ENCODE data around the gene SCYGR5.
A peak's percentile ranks its signal among the peaks of the same experiment; 100 is the strongest.

Gene SCYGR5

DNA sequence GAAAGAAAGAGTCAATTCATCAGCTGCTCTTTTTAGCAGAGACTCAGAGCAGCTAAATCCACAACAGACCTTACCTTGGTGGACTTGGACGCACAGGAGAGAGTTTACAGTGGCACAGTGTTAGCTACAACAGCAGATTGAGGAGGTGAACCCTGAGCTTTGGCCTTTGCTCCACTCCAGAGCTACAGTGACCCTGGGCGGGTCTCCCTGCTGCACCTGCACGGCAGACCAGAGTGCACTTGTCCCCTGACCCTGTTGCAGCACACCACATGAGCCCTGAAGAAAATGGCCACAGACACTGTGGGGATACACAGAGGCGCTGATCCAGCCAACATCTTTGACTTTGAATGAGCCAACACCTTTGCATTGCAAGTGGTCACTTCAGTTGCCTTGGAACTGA is 40.3 kb downstream of the SCYGR5 start:
- H3K4me3 ChIP-seq (ENCODE audit: low read depth in 1 of 2, low read length in 2 of 2) = peak overlapping the region in 1 of 2 donors; percentile 44
- peaks cover 23 to 28% of the 10 kb centered on the region in 2 donors for H3K4me1 ChIP-seq (ENCODE audit: control insufficient read depth in 1 of 2, insufficient read depth in 2 of 2, low read length in 2 of 2)
- H3K36me3 ChIP-seq (ENCODE audit: control insufficient read depth in 1 of 2, insufficient read depth in 2 of 2, low read length in 2 of 2) = no peaks in the 10 kb centered on the region
- no peak overlapping the region for H3K27ac ChIP-seq (ENCODE audit: low read depth, low read length)
- H3K9ac ChIP-seq (ENCODE audit: low read depth in 1 of 2, low read length in 2 of 2) = peak overlapping the region in 1 of 2 donors; percentile 32
- H3K9me3 ChIP-seq (ENCODE audit: control insufficient read depth in 1 of 2, low read length in 2 of 2) = no peaks in the 10 kb centered on the region
- no peaks in the 10 kb centered on the region for H3K27me3 ChIP-seq (ENCODE audit: control insufficient read depth in 1 of 2, insufficient read depth in 2 of 2, low read length in 2 of 2)

DNA sequence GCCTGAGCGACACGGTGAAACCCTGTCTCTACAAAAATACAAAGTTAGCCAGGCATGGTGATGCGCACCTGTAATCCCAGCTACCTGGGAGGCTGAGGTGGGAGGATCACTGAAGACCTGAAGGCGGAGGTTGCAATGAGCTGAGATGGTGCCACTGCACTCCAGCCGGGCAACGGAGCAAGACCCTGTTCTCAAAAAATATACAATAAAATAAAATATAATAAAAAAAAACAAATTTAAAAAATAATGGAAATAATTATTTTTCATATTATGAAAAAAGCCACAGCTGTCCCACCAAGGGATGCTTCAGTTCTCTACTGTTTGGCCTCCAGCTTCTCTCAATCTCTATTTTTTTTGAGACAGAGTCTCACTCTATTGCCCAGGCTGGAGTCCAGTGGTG is 40.8 kb downstream of the SCYGR5 start:
- Histone ChIP-seq H3K9me3 (ENCODE audit: control insufficient read depth in 1 of 2, low read length in 2 of 2) (no peaks in the 10 kb centered on the region), H3K27ac (ENCODE audit: low read depth, low read length) (no peak overlapping the region), H3K4me1 (ENCODE audit: control insufficient read depth in 1 of 2, insufficient read depth in 2 of 2, low read length in 2 of 2) (peaks cover 23 to 24% of the 10 kb centered on the region in 2 donors), H3K27me3 (ENCODE audit: control insufficient read depth in 1 of 2, insufficient read depth in 2 of 2, low read length in 2 of 2) (no peaks in the 10 kb centered on the region), H3K9ac (ENCODE audit: low read depth in 1 of 2, low read length in 2 of 2) (no peak overlapping the region), H3K4me3 (ENCODE audit: low read depth in 1 of 2, low read length in 2 of 2) (no peak overlapping the region), H3K36me3 (ENCODE audit: control insufficient read depth in 1 of 2, insufficient read depth in 2 of 2, low read length in 2 of 2) (no peaks in the 10 kb centered on the region)

DNA sequence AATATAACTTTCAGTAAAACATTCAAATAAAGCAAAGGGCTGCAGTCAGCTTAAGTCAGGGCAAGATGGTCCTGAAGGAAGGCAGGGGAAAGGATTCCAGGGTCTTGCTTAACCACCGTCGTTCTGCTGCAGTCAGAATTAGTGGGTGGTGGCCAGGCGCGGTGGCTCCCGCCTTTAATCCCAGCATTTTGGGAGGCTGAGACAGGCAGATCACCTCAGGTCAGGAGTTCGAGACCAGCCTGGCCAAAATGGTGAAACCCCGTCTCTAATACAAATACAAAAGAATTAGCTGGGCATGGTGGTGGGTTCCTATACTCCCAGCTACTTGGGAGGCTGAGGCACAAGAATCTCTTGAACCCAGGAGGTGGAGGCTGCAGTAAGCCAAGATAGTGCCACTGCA is 44.4 kb downstream of the SCYGR5 start:
- H3K4me1 ChIP-seq (ENCODE audit: control insufficient read depth in 1 of 2, insufficient read depth in 2 of 2, low read length in 2 of 2) = peaks cover 11 to 22% of the 10 kb centered on the region in 2 donors
- no peak overlapping the region for H3K4me3 ChIP-seq (ENCODE audit: low read depth in 1 of 2, low read length in 2 of 2)
- no peak overlapping the region for H3K27ac ChIP-seq (ENCODE audit: low read depth, low read length)

DNA sequence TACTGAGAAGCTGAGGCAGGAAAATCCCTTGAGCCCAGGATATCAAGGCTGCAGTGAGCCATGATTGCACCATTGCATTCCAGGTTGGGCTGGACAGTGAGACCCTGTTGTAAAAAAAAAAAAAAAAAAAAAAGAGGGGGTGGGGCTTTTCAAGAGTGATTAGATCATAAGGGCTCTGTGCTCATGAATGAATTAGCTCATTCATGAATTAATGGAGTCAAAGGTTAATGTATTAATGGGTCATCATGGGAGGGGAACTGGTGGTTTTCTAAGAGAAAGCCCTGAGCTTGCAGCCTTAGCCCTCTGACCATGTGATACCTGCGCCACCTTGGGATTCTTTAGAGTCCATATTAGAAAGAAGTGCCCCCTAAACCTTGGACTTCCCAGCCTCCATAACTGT is 46.7 kb downstream of the SCYGR5 start:
- no peak overlapping the region for H3K9ac ChIP-seq (ENCODE audit: low read depth in 1 of 2, low read length in 2 of 2)
- no peaks in the 10 kb centered on the region for H3K9me3 ChIP-seq (ENCODE audit: control insufficient read depth in 1 of 2, low read length in 2 of 2)
- H3K4me3 ChIP-seq (ENCODE audit: low read depth in 1 of 2, low read length in 2 of 2) = no peak overlapping the region
- peaks cover 0 to 8% of the 10 kb centered on the region in 2 donors for H3K4me1 ChIP-seq (ENCODE audit: control insufficient read depth in 1 of 2, insufficient read depth in 2 of 2, low read length in 2 of 2)
- H3K27me3 ChIP-seq (ENCODE audit: control insufficient read depth in 1 of 2, insufficient read depth in 2 of 2, low read length in 2 of 2) = no peaks in the 10 kb centered on the region
- no peaks in the 10 kb centered on the region for H3K36me3 ChIP-seq (ENCODE audit: control insufficient read depth in 1 of 2, insufficient read depth in 2 of 2, low read length in 2 of 2)
- no peak overlapping the region for H3K27ac ChIP-seq (ENCODE audit: low read depth, low read length)

More for the DNA sequence above, 44.4 kb downstream of the SCYGR5 start:
- Histone ChIP-seq H3K36me3 (ENCODE audit: control insufficient read depth in 1 of 2, insufficient read depth in 2 of 2, low read length in 2 of 2) (no peaks in the 10 kb centered on the region), H3K27me3 (ENCODE audit: control insufficient read depth in 1 of 2, insufficient read depth in 2 of 2, low read length in 2 of 2) (no peaks in the 10 kb centered on the region), H3K9me3 (ENCODE audit: control insufficient read depth in 1 of 2, low read length in 2 of 2) (no peaks in the 10 kb centered on the region), H3K9ac (ENCODE audit: low read depth in 1 of 2, low read length in 2 of 2) (no peak overlapping the region)

DNA sequence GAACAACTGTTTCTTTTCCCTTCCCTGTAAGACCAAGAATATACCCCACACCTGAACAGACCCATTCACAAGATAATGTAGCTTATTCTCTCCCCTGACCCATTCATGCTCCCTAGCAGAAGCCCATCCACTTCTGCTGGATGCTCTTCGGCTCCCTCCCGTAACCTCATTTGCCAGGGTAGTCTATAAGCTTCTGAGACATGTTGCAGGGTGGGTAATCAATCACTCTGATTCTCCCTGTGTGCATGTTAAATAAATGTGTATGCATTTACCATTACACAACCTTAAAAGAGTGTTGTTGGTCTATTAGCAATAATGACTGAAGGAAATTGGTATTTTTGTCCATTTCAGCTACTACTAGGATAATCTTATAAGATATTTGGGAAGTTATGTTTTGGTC is 49.9 kb downstream of the SCYGR5 start:
- no peaks in the 10 kb centered on the region for H3K9me3 ChIP-seq (ENCODE audit: control insufficient read depth in 1 of 2, low read length in 2 of 2)
- H3K27me3 ChIP-seq (ENCODE audit: control insufficient read depth in 1 of 2, insufficient read depth in 2 of 2, low read length in 2 of 2) = no peaks in the 10 kb centered on the region
- no peaks in the 10 kb centered on the region for H3K36me3 ChIP-seq (ENCODE audit: control insufficient read depth in 1 of 2, insufficient read depth in 2 of 2, low read length in 2 of 2)
- peak overlapping the region; percentile 0 to 72 for H3K4me3 ChIP-seq (ENCODE audit: low read depth in 1 of 2, low read length in 2 of 2)
- peaks cover 0 to 8% of the 10 kb centered on the region in 2 donors for H3K4me1 ChIP-seq (ENCODE audit: control insufficient read depth in 1 of 2, insufficient read depth in 2 of 2, low read length in 2 of 2)
- no peak overlapping the region for H3K27ac ChIP-seq (ENCODE audit: low read depth, low read length)
- no peak overlapping the region for H3K9ac ChIP-seq (ENCODE audit: low read depth in 1 of 2, low read length in 2 of 2)

Data from duodenal mucosa (tissue), 2 donors.